PC-3 (cell line): ENCODE results near the gene ANO7. TPM values are rescaled to one million over a fixed set of nuclear protein-coding genes. Genes with fewer than 3 reads are reported as not detected.

Experiments used
- ATAC-seq: fragments of 200-7000 bp; cut with Tn5 transposase; 2 replicates; pipeline ENCODE4 v1.9.1; 2020; ENCODE audit warnings: mild to moderate bottlenecking, moderate library complexity
- BruUV-seq: library from RNA; stranded (reverse); fragments of 400-500 nt; replicated peaks from 2 replicates; lab custom pipeline; 2021; lab: Mats Ljungman, UMichigan
- CTCF ChIA-PET: fragments of 300-600 bp; sonication (Branson Sonifier 250); formaldehyde crosslinking; loops from one replicate; lab custom pipeline; 2022; ENCODE audit warnings: antibody characterized with exemption; lab: Charles Lee
- POLR2A ChIA-PET: fragments of 300-600 bp; sonication (Branson Sonifier 250); formaldehyde crosslinking; loops from one replicate; lab custom pipeline; 2022; ENCODE audit warnings: antibody characterized with exemption; ENCODE audit not compliant: unreplicated experiment; lab: Charles Lee
- DNase-seq: peaks from one replicate; pipeline ENCODE4 v3.0.0-alpha.2; 2015
- H2AFZ ChIP-seq: fragments of 300-600 bp; sonication (generic); 2 replicates; pipeline ENCODE4 v1.6.0; 2016; ENCODE audit warnings: antibody characterized with exemption, low read length
- H3F3A ChIP-seq: fragments of 300-600 bp; sonication (generic); one replicate; pipeline ENCODE4 v1.6.0; 2017; ENCODE audit warnings: antibody characterized with exemption, low read length, control low read depth, mild to moderate bottlenecking; ENCODE audit not compliant: unreplicated experiment
- H3K27ac ChIP-seq: fragments of 300-600 bp; sonication (generic); 2 replicates; pipeline ENCODE4 v1.5.1; 2016; ENCODE audit warnings: mild to moderate bottlenecking, low read length
- H3K27me3 ChIP-seq: fragments of 300-600 bp; sonication (generic); 2 replicates; pipeline ENCODE4 v1.6.1; 2016; ENCODE audit warnings: low read length, mixed read lengths
- H3K36me3 ChIP-seq: fragments of 300-600 bp; sonication (generic); 2 replicates; pipeline ENCODE4 v1.6.1; 2016; ENCODE audit warnings: low read depth, mixed run types, low read length, mixed read lengths
- H3K4me1 ChIP-seq: fragments of 300-600 bp; sonication (generic); 2 replicates; pipeline ENCODE4 v1.5.1; 2016; ENCODE audit warnings: low read length; ENCODE audit not compliant: insufficient read depth
- H3K4me2 ChIP-seq: fragments of 300-600 bp; sonication (generic); 2 replicates; pipeline ENCODE4 v1.6.0; 2016; ENCODE audit warnings: low read length
- H3K4me3 ChIP-seq: fragments of 300-600 bp; sonication (generic); 2 replicates; pipeline ENCODE4 v1.5.1; 2016; ENCODE audit warnings: mild to moderate bottlenecking, low read length, mixed read lengths
- H3K79me2 ChIP-seq: fragments of 300-600 bp; sonication (generic); 2 replicates; pipeline ENCODE4 v1.6.1; 2017; ENCODE audit warnings: low read length, mixed read lengths
- H3K9ac ChIP-seq: fragments of 300-600 bp; sonication (generic); 2 replicates; pipeline ENCODE4 v1.6.0; 2016; ENCODE audit warnings: mild to moderate bottlenecking, low read length
- H3K9me2 ChIP-seq: fragments of 300-600 bp; sonication (generic); replicated peaks from 2 replicates; pipeline ENCODE4 v1.6.1; 2016; ENCODE audit warnings: mixed run types, low read length, mixed read lengths
- H3K9me3 ChIP-seq: fragments of 300-600 bp; sonication (generic); 2 replicates; pipeline ENCODE4 v1.6.1; 2016; ENCODE audit warnings: low read length, mixed read lengths
- H4K20me1 ChIP-seq: fragments of 300-600 bp; sonication (generic); 2 replicates; pipeline ENCODE4 v1.6.1; 2016; ENCODE audit warnings: low read length, mixed read lengths
- CTCF ChIP-seq: fragments of 300-600 bp; sonication (generic); conservative IDR thresholded peaks from 2 replicates; pipeline ENCODE4 v1.5.1; 2017; ENCODE audit warnings: antibody characterized with exemption, low read depth, mild to moderate bottlenecking, low read length
- EZH2 ChIP-seq: fragments of 300-600 bp; sonication (generic); IDR thresholded peaks from one replicate; pipeline ENCODE4 v1.6.1; 2017; ENCODE audit warnings: antibody characterized with exemption, mild to moderate bottlenecking, low read length; ENCODE audit not compliant: unreplicated experiment
- EZH2phosphoT487 ChIP-seq: fragments of 300-600 bp; sonication (generic); IDR thresholded peaks from 2 replicates; pipeline ENCODE4 v1.6.1; 2018; ENCODE audit warnings: mild to moderate bottlenecking, antibody characterized with exemption, low read length, borderline replicate concordance
- intact Hi-C: fragments of 100-400 bp; cut with micrococcal nuclease; formaldehyde crosslinking; loops from 2 replicates; pipeline ENCODE4 v1.9.0; 2023
- total RNA-seq: library from RNA; depleted of rRNA; stranded (reverse); fragments of >200 nt; gene quantifications from 2 replicates; pipeline ENCODE4 v1.2.3, GENCODE V29; 2014

ANO7 gene
- total RNA-seq, 1 experiment from 2014 or later = 2.6 TPM

GRCh38 chr2:241265506-241265905 lies 77.0 kb downstream of the ANO7 start:
- Histone ChIP-seq H3K27me3 (no peaks in the 10 kb centered on the region), H3F3A (no peaks in the 10 kb centered on the region), H3K79me2 (peaks cover 34% of the 10 kb centered on the region), H3K36me3 (peaks cover 71% of the 10 kb centered on the region), H3K4me2 (no peak overlapping the region), H3K4me3 (no peak overlapping the region), H3K27ac (no peak overlapping the region), H4K20me1 (peaks cover 32% of the 10 kb centered on the region), H3K9ac (no peak overlapping the region), H3K9me3 (no peaks in the 10 kb centered on the region), H3K9me2 (no peaks in the 10 kb centered on the region), H3K4me1 (peaks cover 14% of the 10 kb centered on the region), H2AFZ (no peak overlapping the region)
- TF ChIP-seq CTCF (no peak), EZH2 (no peak), EZH2phosphoT487 (no peak)
- CTCF ChIA-PET = no interaction called here
- DNase-seq (no peak), ATAC-seq (no peak)
- BruUV-seq = no TSS peak
- intact Hi-C loops = no loop called here
- POLR2A ChIA-PET = no interaction called here

- Histone ChIP-seq H3K4me3 (no peak overlapping the region), H3K9ac (no peak overlapping the region), H3K36me3 (peaks cover 55% of the 10 kb centered on the region), H3K9me2 (no peaks in the 10 kb centered on the region), H2AFZ (no peak overlapping the region), H3K4me2 (no peak overlapping the region), H3K4me1 (peaks cover 25% of the 10 kb centered on the region), H3K9me3 (no peaks in the 10 kb centered on the region), H3K27me3 (no peaks in the 10 kb centered on the region), H3K27ac (no peak overlapping the region), H3F3A (no peaks in the 10 kb centered on the region), H3K79me2 (peaks cover 52% of the 10 kb centered on the region), H4K20me1 (peaks cover 43% of the 10 kb centered on the region)
- intact Hi-C loops = no loop called here
- POLR2A ChIA-PET = interaction anchor here (0.6 kb wide), 1 partner anchor 8 kb away, joined by 5 read pairs; no protein-coding TSS in a partner anchor
- ATAC-seq (no peak), DNase-seq (no peak)
- TF ChIP-seq EZH2phosphoT487 (no peak), EZH2 (no peak), CTCF (no peak)
- BruUV-seq = no TSS peak
- CTCF ChIA-PET = interaction anchor here (0.5 kb wide), 1 partner anchor 51 kb away, joined by 3 read pairs; no protein-coding TSS in a partner anchor
Measured at GRCh38 chr2:241267249-241268067, 79.0 kb downstream of the ANO7 start.

GRCh38 chr2:241268306-241268705 lies 79.8 kb downstream of the ANO7 start:
- peaks cover 25% of the 10 kb centered on the region for H3K4me1 ChIP-seq
- no peaks in the 10 kb centered on the region for H3F3A ChIP-seq
- POLR2A ChIA-PET = no interaction called here
- H3K9ac ChIP-seq = no peak overlapping the region
- CTCF ChIA-PET = no interaction called here
- H3K27me3 ChIP-seq = no peaks in the 10 kb centered on the region
- no TSS peak for BruUV-seq
- intact Hi-C loops = no loop called here
- H3K4me2 ChIP-seq = no peak overlapping the region
- H3K27ac ChIP-seq = no peak overlapping the region
- TF ChIP-seq EZH2phosphoT487 = no peak
- no peak for TF ChIP-seq CTCF
- TF ChIP-seq EZH2 = no peak
- H3K9me2 ChIP-seq = no peaks in the 10 kb centered on the region
- no peak overlapping the region for H3K4me3 ChIP-seq
- ATAC-seq (no peak), DNase-seq (no peak)
- no peak overlapping the region for H2AFZ ChIP-seq
- peaks cover 58% of the 10 kb centered on the region for H3K79me2 ChIP-seq
- H4K20me1 ChIP-seq = peaks cover 43% of the 10 kb centered on the region
- peaks cover 46% of the 10 kb centered on the region for H3K36me3 ChIP-seq
- H3K9me3 ChIP-seq = no peaks in the 10 kb centered on the region
